IPS-20b (cell line): ENCODE results near the gene GRK6.

Experiments used
- H3K27ac ChIP-seq: one replicate; pipeline ENCODE4 v1.5.1; 2013; ENCODE audit warnings: low read length
- H3K27me3 ChIP-seq: 2 replicates; pipeline ENCODE4 v1.6.1; 2013; ENCODE audit warnings: mild to moderate bottlenecking, low read length, inconsistent platforms; ENCODE audit not compliant: insufficient read depth
- H3K36me3 ChIP-seq: 2 replicates; pipeline ENCODE4 v1.6.1; 2013; ENCODE audit warnings: low read depth, mild to moderate bottlenecking, inconsistent platforms, low read length, moderate library complexity; ENCODE audit not compliant: insufficient read depth
- H3K4me1 ChIP-seq: 2 replicates; pipeline ENCODE4 v1.6.1; 2013; ENCODE audit warnings: mild to moderate bottlenecking, control low read depth, inconsistent platforms, low read length, moderate library complexity; ENCODE audit not compliant: insufficient read depth
- H3K4me3 ChIP-seq: 2 replicates; pipeline ENCODE4 v1.5.1; 2013; ENCODE audit warnings: mild to moderate bottlenecking, low read length, inconsistent platforms
- H3K9ac ChIP-seq: 2 replicates; pipeline ENCODE4 v1.6.1; 2013; ENCODE audit warnings: low read depth, mild to moderate bottlenecking, inconsistent platforms, low read length, moderate library complexity
- H3K9me3 ChIP-seq: 2 replicates; pipeline ENCODE4 v1.6.1; 2013; ENCODE audit warnings: mild to moderate bottlenecking, low read depth, low read length, inconsistent platforms; ENCODE audit not compliant: insufficient read depth

Gene GRK6

GRCh38 chr5:177453852-177454396 lies 27.4 kb downstream of the GRK6 start:
- H3K4me1 ChIP-seq = peaks cover 5% of the 10 kb centered on the region; the same call in 1 of the 2 replicates
- peaks cover 22% of the 10 kb centered on the region for H3K36me3 ChIP-seq
- no peaks in the 10 kb centered on the region for H3K9me3 ChIP-seq
- H3K27ac ChIP-seq = no peak overlapping the region
- peak overlapping the region; percentile 83 for H3K9ac ChIP-seq
- H3K27me3 ChIP-seq = peaks cover 19% of the 10 kb centered on the region
- peak overlapping the region; percentile 82 for H3K4me3 ChIP-seq

- Histone ChIP-seq H3K27me3 (peaks cover 17% of the 10 kb centered on the region), H3K36me3 (peaks cover 28% of the 10 kb centered on the region), H3K27ac (no peak overlapping the region), H3K4me1 (peaks cover 5% of the 10 kb centered on the region; the same call in 1 of the 2 replicates), H3K9me3 (no peaks in the 10 kb centered on the region), H3K9ac (peak overlapping the region; percentile 83), H3K4me3 (peak overlapping the region; percentile 82)
Measured at GRCh38 chr5:177454397-177455035, 28.0 kb downstream of the GRK6 start.

- no peak overlapping the region for H3K27ac ChIP-seq
- H3K27me3 ChIP-seq = peaks cover 13% of the 10 kb centered on the region
- peak overlapping the region; percentile 83 for H3K9ac ChIP-seq
- peaks cover 5% of the 10 kb centered on the region; the same call in 1 of the 2 replicates for H3K4me1 ChIP-seq
- H3K9me3 ChIP-seq = no peaks in the 10 kb centered on the region
- peaks cover 34% of the 10 kb centered on the region for H3K36me3 ChIP-seq
- peak overlapping the region; percentile 82 for H3K4me3 ChIP-seq
Measured at GRCh38 chr5:177455036-177455660, 28.7 kb downstream of the GRK6 start.

GRCh38 chr5:177455661-177456590 lies 29.4 kb downstream of the GRK6 start:
- Histone ChIP-seq H3K36me3 (peaks cover 41% of the 10 kb centered on the region), H3K4me3 (peak overlapping the region; percentile 82), H3K27me3 (peaks cover 13% of the 10 kb centered on the region), H3K4me1 (peaks cover 5% of the 10 kb centered on the region; the same call in 1 of the 2 replicates), H3K9ac (peak overlapping the region; percentile 83), H3K27ac (peak overlapping the region; percentile 55), H3K9me3 (no peaks in the 10 kb centered on the region)

- Histone ChIP-seq H3K4me3 (no peak overlapping the region), H3K9me3 (no peaks in the 10 kb centered on the region), H3K36me3 (peaks cover 46% of the 10 kb centered on the region), H3K27ac (peak overlapping the region; percentile 29), H3K4me1 (peaks cover 5% of the 10 kb centered on the region; the same call in 1 of the 2 replicates), H3K9ac (no peak overlapping the region), H3K27me3 (peaks cover 13% of the 10 kb centered on the region)
Measured at GRCh38 chr5:177456591-177456964, 30.1 kb downstream of the GRK6 start.

GRCh38 chr5:177456976-177457851 lies 30.7 kb downstream of the GRK6 start:
- Histone ChIP-seq H3K27ac (peak overlapping the region; percentile 29), H3K36me3 (peaks cover 52% of the 10 kb centered on the region), H3K9ac (no peak overlapping the region), H3K4me3 (no peak overlapping the region), H3K9me3 (no peaks in the 10 kb centered on the region), H3K4me1 (peaks cover 5% of the 10 kb centered on the region; the same call in 1 of the 2 replicates), H3K27me3 (peaks cover 13% of the 10 kb centered on the region)

GRCh38 chr5:177457852-177458681 lies 31.6 kb downstream of the GRK6 start:
- H3K27me3 ChIP-seq = peaks cover 11% of the 10 kb centered on the region
- H3K36me3 ChIP-seq = peaks cover 60% of the 10 kb centered on the region
- H3K4me3 ChIP-seq = no peak overlapping the region
- H3K4me1 ChIP-seq = peaks cover 5% of the 10 kb centered on the region; the same call in 1 of the 2 replicates
- no peak overlapping the region for H3K27ac ChIP-seq
- H3K9ac ChIP-seq = no peak overlapping the region
- no peaks in the 10 kb centered on the region for H3K9me3 ChIP-seq

- Histone ChIP-seq H3K4me3 (no peak overlapping the region), H3K27me3 (peaks cover 2% of the 10 kb centered on the region; the same call in 1 of the 2 replicates), H3K4me1 (peaks cover 5% of the 10 kb centered on the region; the same call in 1 of the 2 replicates), H3K9me3 (no peaks in the 10 kb centered on the region), H3K9ac (no peak overlapping the region), H3K36me3 (peaks cover 68% of the 10 kb centered on the region), H3K27ac (no peak overlapping the region)
Measured at GRCh38 chr5:177458912-177459350, 32.5 kb downstream of the GRK6 start.

GRCh38 chr5:177459357-177459756 lies 32.9 kb downstream of the GRK6 start:
- H3K27me3 ChIP-seq = no peaks in the 10 kb centered on the region
- no peak overlapping the region for H3K4me3 ChIP-seq
- H3K9me3 ChIP-seq = no peaks in the 10 kb centered on the region
- H3K36me3 ChIP-seq = peaks cover 68% of the 10 kb centered on the region
- H3K27ac ChIP-seq = no peak overlapping the region
- no peak overlapping the region for H3K9ac ChIP-seq
- H3K4me1 ChIP-seq = peaks cover 5% of the 10 kb centered on the region; the same call in 1 of the 2 replicates
